ENCODE measurements around the gene ARHGEF25.
"Not testable (repeated sequence)": the region's sequence is repeated elsewhere in the genome, so short reads cannot be mapped to it uniquely, and the experiment has no call there.

Gene ARHGEF25

GRCh38 chr12:57609101-57609780 is 2.0 kb upstream of the ARHGEF25 start:
- no peak for DNase-seq (ENCODE audit: low read depth in 1 of 2, low spot score in 1 of 2)

GRCh38 chr12:57609781-57610553 is 1.3 kb upstream of the ARHGEF25 start:
- no peak for DNase-seq (ENCODE audit: low read depth in 1 of 2, low spot score in 1 of 2)

GRCh38 chr12:57610554-57611107 is 604 bp upstream of the ARHGEF25 start:
- DNase-seq (ENCODE audit: low read depth in 1 of 2, low spot score in 1 of 2), result no peak

GRCh38 chr12:57611827-57612710 is 834 bp downstream of the ARHGEF25 start:
- DNase-seq (ENCODE audit: low read depth in 1 of 2, low spot score in 1 of 2), result no peak

- no peak for DNase-seq (ENCODE audit: low read depth in 1 of 2, low spot score in 1 of 2)
Measured at GRCh38 chr12:57612711-57613426, 1.6 kb downstream of the ARHGEF25 start.

- DNase-seq (ENCODE audit: low read depth in 1 of 2, low spot score in 1 of 2), result no peak
Measured at GRCh38 chr12:57613427-57614109, 2.3 kb downstream of the ARHGEF25 start.

- no peak for DNase-seq (ENCODE audit: low read depth in 1 of 2, low spot score in 1 of 2)
Measured at GRCh38 chr12:57614178-57614947, 3.1 kb downstream of the ARHGEF25 start.

- no peak for DNase-seq (ENCODE audit: low read depth in 1 of 2, low spot score in 1 of 2)
Measured at GRCh38 chr12:57614948-57615500, 3.8 kb downstream of the ARHGEF25 start.

- DNase-seq (ENCODE audit: low read depth in 1 of 2, low spot score in 1 of 2), result no peak
Measured at GRCh38 chr12:57615637-57616036, 4.4 kb downstream of the ARHGEF25 start.

GRCh38 chr12:57616383-57617101 is 5.3 kb downstream of the ARHGEF25 start:
- no peak for DNase-seq (ENCODE audit: low read depth in 1 of 2, low spot score in 1 of 2)

- DNase-seq (ENCODE audit: low read depth in 1 of 2, low spot score in 1 of 2), result no peak
Measured at GRCh38 chr12:57617942-57618341, 6.7 kb downstream of the ARHGEF25 start.

GRCh38 chr12:57618431-57618830 is 7.2 kb downstream of the ARHGEF25 start:
- not testable (repeated sequence) for DNase-seq (ENCODE audit: low read depth in 1 of 2, low spot score in 1 of 2)

- no peak for DNase-seq (ENCODE audit: low read depth in 1 of 2, low spot score in 1 of 2)
Measured at GRCh38 chr12:57618966-57619433, 7.8 kb downstream of the ARHGEF25 start.

- no peak for DNase-seq (ENCODE audit: low read depth in 1 of 2, low spot score in 1 of 2)
Measured at GRCh38 chr12:57619434-57620244, 8.4 kb downstream of the ARHGEF25 start.

GRCh38 chr12:57620245-57620935 is 9.2 kb downstream of the ARHGEF25 start:
- no peak for DNase-seq (ENCODE audit: low read depth in 1 of 2, low spot score in 1 of 2)

GRCh38 chr12:57620936-57621496 is 9.8 kb downstream of the ARHGEF25 start:
- no peak for DNase-seq (ENCODE audit: low read depth in 1 of 2, low spot score in 1 of 2)
